Type B pancreatic cell (in vitro differentiated cells): ENCODE measurements around the gene ZFX. TPM values are rescaled to one million over a fixed set of nuclear protein-coding genes. Genes with fewer than 3 reads are reported as not detected.

Experiments
- DNase-seq: peaks from one replicate; pipeline ENCODE4 v3.0.0; 2021; ENCODE audit warnings: mixed read lengths; ENCODE audit not compliant: unreplicated experiment; ENCODE audit errors: extremely low spot score
- H3K27ac Mint-ChIP-seq: 2 replicates; pipeline ENCODE4 v1.8.0; 2021; ENCODE audit warnings: mild to moderate bottlenecking, mixed read lengths
- H3K27me3 Mint-ChIP-seq: 2 replicates; pipeline ENCODE4 v1.8.0; 2021; ENCODE audit warnings: mixed read lengths
- H3K36me3 Mint-ChIP-seq: 2 replicates; pipeline ENCODE4 v1.8.0; 2021; ENCODE audit warnings: mixed read lengths
- H3K4me1 Mint-ChIP-seq: one replicate; pipeline ENCODE4 v1.8.0; 2021; ENCODE audit warnings: mixed read lengths; ENCODE audit not compliant: unreplicated experiment
- H3K4me3 Mint-ChIP-seq: 2 replicates; pipeline ENCODE4 v1.8.0; 2021; ENCODE audit warnings: mild to moderate bottlenecking, mixed read lengths
- H3K9me3 Mint-ChIP-seq: 2 replicates; pipeline ENCODE4 v1.8.0; 2021; ENCODE audit warnings: mixed read lengths
- CTCF ChIP-seq: fragments of 200-600 bp; sonication (generic); conservative IDR thresholded peaks from 2 replicates; pipeline ENCODE4 v1.5.0; 2021; ENCODE audit warnings: antibody characterized with exemption, mild to moderate bottlenecking
- total RNA-seq: library from RNA; stranded (reverse); gene quantifications from 2 replicates; pipeline ENCODE4 v1.2.1, GENCODE V29; 2021; ENCODE audit warnings: low replicate concordance

Gene ZFX
- total RNA-seq, 1 donor from 2014 or later = 79.7 TPM

- Mint-ChIP-seq H3K4me1 (peaks cover 8% of the 10 kb centered on the region), H3K27ac (no peak overlapping the region), H3K4me3 (no peak overlapping the region), H3K27me3 (no peaks in the 10 kb centered on the region), H3K9me3 (no peaks in the 10 kb centered on the region), H3K36me3 (peaks cover 15% of the 10 kb centered on the region)
- no peak for TF ChIP-seq CTCF
- no peak for DNase-seq
Measured at GRCh38 chrX:24216827-24217226, 67.3 kb downstream of the ZFX start.

- no peaks in the 10 kb centered on the region for H3K27me3 Mint-ChIP-seq
Measured at GRCh38 chrX:24219320-24219719, 69.8 kb downstream of the ZFX start.

GRCh38 chrX:24221872-24222271 lies 72.3 kb downstream of the ZFX start:
- H3K4me1 Mint-ChIP-seq = no peaks in the 10 kb centered on the region
- DNase-seq = no peak
- TF ChIP-seq CTCF = no peak
- H3K36me3 Mint-ChIP-seq = peaks cover 3% of the 10 kb centered on the region
- no peaks in the 10 kb centered on the region for H3K9me3 Mint-ChIP-seq
- H3K27me3 Mint-ChIP-seq = no peaks in the 10 kb centered on the region
- H3K27ac Mint-ChIP-seq = no peak overlapping the region
- no peak overlapping the region for H3K4me3 Mint-ChIP-seq

More at GRCh38 chrX:24219320-24219719, 69.8 kb downstream of the ZFX start:
- Mint-ChIP-seq H3K36me3 (peaks cover 9% of the 10 kb centered on the region), H3K9me3 (no peaks in the 10 kb centered on the region), H3K4me3 (no peak overlapping the region), H3K27ac (no peak overlapping the region), H3K4me1 (peaks cover 8% of the 10 kb centered on the region)
- DNase-seq = no peak
- TF ChIP-seq CTCF = no peak

GRCh38 chrX:24225265-24225664 lies 75.7 kb downstream of the ZFX start:
- Mint-ChIP-seq H3K4me1 (no peaks in the 10 kb centered on the region), H3K27ac (no peak overlapping the region), H3K27me3 (no peaks in the 10 kb centered on the region), H3K36me3 (no peaks in the 10 kb centered on the region), H3K4me3 (no peak overlapping the region), H3K9me3 (no peaks in the 10 kb centered on the region)
- DNase-seq = no peak
- TF ChIP-seq CTCF = no peak

- Mint-ChIP-seq H3K27me3 (no peaks in the 10 kb centered on the region), H3K36me3 (no peaks in the 10 kb centered on the region), H3K4me1 (peaks cover 4% of the 10 kb centered on the region), H3K27ac (no peak overlapping the region), H3K9me3 (no peaks in the 10 kb centered on the region), H3K4me3 (no peak overlapping the region)
- no peak for DNase-seq
- TF ChIP-seq CTCF = no peak
Measured at GRCh38 chrX:24226176-24226575, 76.6 kb downstream of the ZFX start.

- H3K36me3 Mint-ChIP-seq = no peaks in the 10 kb centered on the region
- H3K4me1 Mint-ChIP-seq = peaks cover 6% of the 10 kb centered on the region
- no peaks in the 10 kb centered on the region for H3K27me3 Mint-ChIP-seq
- DNase-seq = no peak
- TF ChIP-seq CTCF = no peak
- H3K27ac Mint-ChIP-seq = no peak overlapping the region
- H3K9me3 Mint-ChIP-seq = no peaks in the 10 kb centered on the region
- H3K4me3 Mint-ChIP-seq = no peak overlapping the region
Measured at GRCh38 chrX:24228596-24228995, 79.1 kb downstream of the ZFX start.
